HepG2 (cell line): ENCODE data around the gene TTYH2. TPM values are rescaled to one million over a fixed set of nuclear protein-coding genes. Genes with fewer than 3 reads are reported as not detected.

ENCODE experiments used
- ATAC-seq: fragments of 200-7000 bp; cut with Tn5 transposase; 3 replicates; pipeline ENCODE4 v1.9.1; 2020; ENCODE audit warnings: mild to moderate bottlenecking, moderate library complexity
- BruUV-seq: library from RNA; stranded (reverse); fragments of 400-500 nt; replicated peaks from 2 replicates; lab custom pipeline; 2021; lab: Mats Ljungman, UMichigan
- CTCF ChIA-PET: fragments of 300-600 bp; formaldehyde crosslinking; extraction: SDS; loops from one replicate; lab custom pipeline; 2021; ENCODE audit warnings: low total read pairs, inconsistent platforms, low intra/inter-chr PET ratio; lab: Yijun Ruan, JAX
- POLR2A ChIA-PET: fragments of 350-600 bp; sonication (Branson Sonifier 250); formaldehyde crosslinking; loops from one replicate; lab custom pipeline; 2020; ENCODE audit warnings: antibody characterized with exemption, inconsistent platforms; lab: Yijun Ruan, JAX
- DNase-seq: peaks from one replicate; pipeline ENCODE4 v3.0.0-alpha.2; 2015; ENCODE audit warnings: low spot score
- FAIRE-seq: peaks from 3 replicates; lab custom pipeline; 2011; peaks lifted over from hg19 to GRCh38; lab: Jason Lieb, UNC
- H2AFZ ChIP-seq: one replicate; pipeline ENCODE4 v1.6.1; 2011; ENCODE audit warnings: low read length, inconsistent platforms
- H3K27ac ChIP-seq: fragments of 300-600 bp; 3 replicates; pipeline ENCODE4 v1.8.0; 2011; ENCODE audit warnings: mixed run types, mild to moderate bottlenecking, mixed read lengths, low read length, inconsistent platforms; ENCODE audit not compliant: insufficient read depth; ENCODE audit errors: extremely low read length
- H3K27me3 ChIP-seq, 2 experiments: fragments of 200-600 bp in 1 of 2; 2 replicates in 1 of 2; 3 replicates in 1 of 2; pipeline versions ENCODE4 v1.6.0 to v1.8.0; 2011; ENCODE audit warnings: low read length in 2 of 2, mild to moderate bottlenecking in 2 of 2, moderate library complexity in 2 of 2, inconsistent platforms in 1 of 2; ENCODE audit not compliant: insufficient read depth in 2 of 2, control insufficient read depth in 1 of 2
- H3K36me3 ChIP-seq, 2 experiments: fragments of 200-600 bp in 1 of 2; replicated peaks in 1 of 2; 2 replicates in 1 of 2; 3 replicates in 1 of 2; pipeline versions ENCODE4 v1.5.1 to v1.8.0; 2011; ENCODE audit warnings: low read length in 2 of 2, inconsistent platforms in 1 of 2; ENCODE audit not compliant: insufficient read depth in 2 of 2, control insufficient read depth in 1 of 2
- H3K4me1 ChIP-seq: 2 replicates; pipeline ENCODE4 v1.5.1; 2012; ENCODE audit warnings: low read length, inconsistent platforms; ENCODE audit not compliant: insufficient read depth
- H3K4me2 ChIP-seq: 2 replicates; pipeline ENCODE4 v1.6.0; 2011; ENCODE audit warnings: low read depth, low read length, inconsistent platforms
- H3K4me3 ChIP-seq, 3 experiments: fragments of 200-600 bp in 1 of 3; sonication (generic), shearing (Covaris generic) in 1 of 3; replicated peaks in 1 of 3; 2 replicates each; pipeline ENCODE4 v1.5.1; 2011 to 2016; ENCODE audit warnings: low read length in 3 of 3, inconsistent platforms in 2 of 3, low read depth in 2 of 3, mild to moderate bottlenecking in 2 of 3, control low read depth in 1 of 3, mixed read lengths in 1 of 3; ENCODE audit not compliant: insufficient read depth in 1 of 3
- H3K79me2 ChIP-seq: one replicate; pipeline ENCODE4 v1.6.1; 2011; ENCODE audit warnings: low read length, inconsistent platforms; ENCODE audit not compliant: insufficient read depth
- H3K9ac ChIP-seq: 2 replicates; pipeline ENCODE4 v1.6.0; 2011; ENCODE audit warnings: mild to moderate bottlenecking, low read depth, low read length, inconsistent platforms; ENCODE audit not compliant: insufficient read depth
- H3K9me3 ChIP-seq: 2 replicates; pipeline ENCODE4 v1.5.1; 2012; ENCODE audit warnings: mild to moderate bottlenecking, low read length
- H4K20me1 ChIP-seq: 2 replicates; pipeline ENCODE4 v1.6.0; 2011; ENCODE audit warnings: inconsistent platforms, mild to moderate bottlenecking, low read length, moderate library complexity; ENCODE audit not compliant: insufficient read depth
- CREB1 ChIP-seq, 2 experiments: fragments of 450-650 bp in 1 of 2; IDR thresholded peaks; 2 replicates each; pipeline ENCODE4 v1.6.1; 2016 to 2017; ENCODE audit warnings: control low read depth in 1 of 2, mild to moderate bottlenecking in 1 of 2, missing compliant biosample characterization in 1 of 2, missing genetic modification characterization in 1 of 2
- MYNN ChIP-seq: sonication (generic); formaldehyde crosslinking; IDR thresholded peaks from 2 replicates; pipeline ENCODE4 v1.4.0; 2020; ENCODE audit warnings: mild to moderate bottlenecking, low read depth, missing genetic modification reagents
- RAD21 ChIP-seq: fragments of 450-650 bp; formaldehyde crosslinking; IDR thresholded peaks from 2 replicates; pipeline ENCODE4 v1.5.0; 2020; ENCODE audit warnings: mild to moderate bottlenecking
- SMC3 ChIP-seq: IDR thresholded peaks from 2 replicates; pipeline ENCODE4 v1.6.1; 2011; ENCODE audit warnings: low read length, improper control_type of control experiment
- STAG1 ChIP-seq: sonication (generic); formaldehyde crosslinking; IDR thresholded peaks from 2 replicates; pipeline ENCODE4 v1.4.0; 2020; ENCODE audit warnings: missing genetic modification reagents
- XRCC5 ChIP-seq: fragments of 200-400 bp; formaldehyde crosslinking; optimal IDR thresholded peaks from 2 replicates; pipeline ENCODE3; 2017; ENCODE audit warnings: mild to moderate bottlenecking, low read length
- ZNF235 ChIP-seq: sonication (generic); formaldehyde crosslinking; IDR thresholded peaks from 2 replicates; pipeline ENCODE4 v1.8.1; 2023; ENCODE audit warnings: mild to moderate bottlenecking, missing genetic modification reagents, borderline replicate concordance
- ZNF501 ChIP-seq: sonication (generic); formaldehyde crosslinking; IDR thresholded peaks from 2 replicates; pipeline ENCODE4 v1.5.1; 2020; ENCODE audit warnings: mild to moderate bottlenecking, moderate library complexity, missing genetic modification reagents
- ZNF629 ChIP-seq: sonication (generic); formaldehyde crosslinking; conservative IDR thresholded peaks from 2 replicates; pipeline ENCODE4 v1.5.0; 2020; ENCODE audit warnings: missing genetic modification reagents
- WGBS: methylation state at CpG from one replicate; pipeline ENCODE4 v1.1.6; 2017; ENCODE audit warnings: low lambda C conversion rate; 5-methylcytosine and 5-hydroxymethylcytosine counted together
- in situ Hi-C: cut with HindIII; loops from 2 replicates; pipeline ENCODE4 v1.10.0; 2017; ENCODE audit warnings: low pct_unique_long_range_greater_than_20kb; ENCODE audit not compliant: extremely low pct_ligation_motif_present
- intact Hi-C: fragments of 100-400 bp; cut with micrococcal nuclease; formaldehyde crosslinking; loops from one replicate; pipeline ENCODE4 v1.10.0; 2022; ENCODE audit not compliant: unreplicated experiment
- polyA plus RNA-seq, 8 experiments: library from polyadenylated mRNA; depleted of rRNA in 3 of 8; stranded (reverse) in 7 of 8; unstranded in 1 of 8; fragments of >200 nt; fragmentation: Illumina TruSeq in 4 of 8; extraction: Trizol in 4 of 8; gene quantifications; 2 replicates each; pipeline versions ENCODE4 v1.2.1 to v1.2.3, GENCODE V29; 2011 to 2016; ENCODE audit warnings: low read depth in 4 of 8, missing spikeins in 1 of 8, mixed read lengths in 1 of 8; ENCODE audit not compliant: insufficient read depth in 1 of 8
- total RNA-seq, 5 experiments: library from RNA; depleted of rRNA; stranded (reverse); fragments of >200 nt; fragmentation: Illumina TruSeq; extraction: Trizol; gene quantifications; 2 replicates each; pipeline ENCODE4 v1.2.3, GENCODE V29; 2016; ENCODE audit warnings: low read depth in 1 of 5
- TF ChIP-seq, protein P1 (sequence below): sonication (generic); formaldehyde crosslinking; IDR thresholded peaks from 2 replicates; pipeline ENCODE4 v1.8.0; 2022; ENCODE audit warnings: missing genetic modification reagents, low read depth, mild to moderate bottlenecking, borderline replicate concordance
- TF ChIP-seq, protein P2 (sequence below): IDR thresholded peaks from 2 replicates; pipeline ENCODE4 v1.6.1; 2016; ENCODE audit warnings: low read depth, control low read depth
- TF ChIP-seq, protein P3 (sequence below), 2 experiments: fragments of 450-650 bp in 1 of 2; sonication (generic) in 1 of 2; formaldehyde crosslinking in 1 of 2; IDR thresholded peaks; 2 replicates each; pipeline versions ENCODE4 v1.6.1 to v1.8.0; 2016 to 2022; ENCODE audit warnings: antibody characterized with exemption in 1 of 2, mild to moderate bottlenecking in 1 of 2, missing genetic modification reagents in 1 of 2

TTYH2 gene
- total and polyA plus RNA-seq, 2 of the 13 experiments (the other 11 are each of a cell fraction or from before 2014, with no cell fraction given), result 0.77 to 0.96 TPM

DNA sequence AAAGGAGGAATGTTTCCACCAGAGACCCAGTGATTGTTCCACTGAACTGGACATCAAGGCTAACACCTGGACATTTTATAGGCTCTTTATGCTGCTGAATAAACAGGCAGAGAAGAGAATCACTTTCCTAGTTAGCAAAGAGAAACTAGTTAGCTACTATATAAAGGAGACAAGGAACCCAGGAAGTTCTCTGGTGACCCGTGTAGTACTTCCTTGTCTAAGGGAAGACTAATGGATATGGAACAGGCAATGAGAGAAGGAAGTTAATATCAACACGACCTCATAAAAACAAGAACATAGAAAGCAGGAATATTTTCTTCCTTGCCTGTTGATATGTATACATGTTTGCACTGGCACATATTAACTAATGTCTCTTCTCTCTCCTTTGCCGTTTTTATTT, 40.7 kb upstream of the TTYH2 start (continued):
- TF ChIP-seq, protein P1, sequence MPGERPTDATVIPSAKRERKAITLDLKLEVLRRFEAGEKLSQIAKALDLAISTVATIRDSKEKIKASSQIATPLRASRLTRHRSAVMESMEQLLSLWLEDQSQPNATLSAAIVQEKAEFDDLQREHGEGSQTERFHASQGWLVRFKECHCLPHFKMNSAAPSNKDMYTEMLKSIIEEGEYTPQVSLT (CRISPR knock-in tag), result no peak
- TF ChIP-seq CREB1 (IDR thresholded peaks at IDR 0.05), result no peak
- no peak for TF ChIP-seq CREB1 (CRISPR knock-in tag; IDR thresholded peaks at IDR 0.05)
- TF ChIP-seq, protein P2, sequence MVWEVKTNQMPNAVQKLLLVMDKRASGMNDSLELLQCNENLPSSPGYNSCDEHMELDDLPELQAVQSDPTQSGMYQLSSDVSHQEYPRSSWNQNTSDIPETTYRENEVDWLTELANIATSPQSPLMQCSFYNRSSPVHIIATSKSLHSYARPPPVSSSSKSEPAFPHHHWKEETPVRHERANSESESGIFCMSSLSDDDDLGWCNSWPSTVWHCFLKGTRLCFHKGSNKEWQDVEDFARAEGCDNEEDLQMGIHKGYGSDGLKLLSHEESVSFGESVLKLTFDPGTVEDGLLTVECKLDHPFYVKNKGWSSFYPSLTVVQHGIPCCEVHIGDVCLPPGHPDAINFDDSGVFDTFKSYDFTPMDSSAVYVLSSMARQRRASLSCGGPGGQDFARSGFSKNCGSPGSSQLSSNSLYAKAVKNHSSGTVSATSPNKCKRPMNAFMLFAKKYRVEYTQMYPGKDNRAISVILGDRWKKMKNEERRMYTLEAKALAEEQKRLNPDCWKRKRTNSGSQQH (CRISPR knock-in tag), result no peak
- TF ChIP-seq MYNN, result no peak

DNA sequence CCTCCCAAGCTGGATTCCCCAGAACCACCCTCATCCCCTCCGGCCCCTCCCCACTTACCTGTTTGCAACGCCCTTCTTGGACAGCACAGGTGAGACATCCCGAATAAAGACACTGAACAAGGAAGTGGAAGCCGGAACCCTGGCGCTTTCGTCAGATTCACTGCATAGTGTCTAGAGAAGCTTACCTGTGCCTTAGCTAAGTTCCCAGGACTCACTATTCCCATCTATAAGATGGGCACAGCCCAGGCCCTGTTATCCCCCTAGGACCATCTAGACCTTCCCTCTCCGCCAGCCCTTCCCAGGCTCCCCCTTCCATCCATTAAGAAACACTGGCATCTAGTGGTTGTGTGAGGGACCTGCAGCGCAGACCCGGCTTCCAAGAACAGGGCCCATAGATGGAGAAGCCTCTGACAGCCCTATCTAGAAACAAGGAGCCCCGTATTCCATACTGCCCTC, 36.8 kb upstream of the TTYH2 start:
- no peak overlapping the region for H2AFZ ChIP-seq
- no peaks in the 10 kb centered on the region for H3K4me1 ChIP-seq
- H3K79me2 ChIP-seq, result no peaks in the 10 kb centered on the region
- H3K4me3 ChIP-seq, result no peak overlapping the region
- in situ Hi-C loops, result no loop called here
- POLR2A ChIA-PET, result no interaction called here
- no peak overlapping the region for H3K9ac ChIP-seq
- ATAC-seq (peak; percentile 94), DNase-seq (peak; percentile 60), FAIRE-seq (peak; percentile 77)
- H3K4me2 ChIP-seq, result no peak overlapping the region
- H3K27ac ChIP-seq, result no peak overlapping the region
- no peaks in the 10 kb centered on the region for H3K9me3 ChIP-seq
- CTCF ChIA-PET, result interaction anchor here (1.4 to 1.6 kb wide), 3 partner anchors 23 to 747 kb away, joined by 3 to 9 read pairs (median 7); no protein-coding TSS in a partner anchor
- intact Hi-C loops, result loop anchor here (1.0 to 2.0 kb wide), 2 partner anchors 86 to 748 kb away; no protein-coding TSS in a partner anchor
- H3K27me3 ChIP-seq, result peaks cover 7 to 41% of the 10 kb centered on the region in 2 experiments; a peak in 4 of 5 replicates
- no peaks in the 10 kb centered on the region for H3K36me3 ChIP-seq
- WGBS, result 35% methylated on average over 10 of the region's 10 CpGs
- H4K20me1 ChIP-seq, result no peaks in the 10 kb centered on the region
- BruUV-seq, result no TSS peak
- 0 out of 2 replicates have a peak, but pooled peaks have one; percentile 37 for TF ChIP-seq ZNF501
- peak; percentile 87 for TF ChIP-seq SMC3
- peak; percentile 56 for TF ChIP-seq XRCC5
- TF ChIP-seq, protein P3, sequence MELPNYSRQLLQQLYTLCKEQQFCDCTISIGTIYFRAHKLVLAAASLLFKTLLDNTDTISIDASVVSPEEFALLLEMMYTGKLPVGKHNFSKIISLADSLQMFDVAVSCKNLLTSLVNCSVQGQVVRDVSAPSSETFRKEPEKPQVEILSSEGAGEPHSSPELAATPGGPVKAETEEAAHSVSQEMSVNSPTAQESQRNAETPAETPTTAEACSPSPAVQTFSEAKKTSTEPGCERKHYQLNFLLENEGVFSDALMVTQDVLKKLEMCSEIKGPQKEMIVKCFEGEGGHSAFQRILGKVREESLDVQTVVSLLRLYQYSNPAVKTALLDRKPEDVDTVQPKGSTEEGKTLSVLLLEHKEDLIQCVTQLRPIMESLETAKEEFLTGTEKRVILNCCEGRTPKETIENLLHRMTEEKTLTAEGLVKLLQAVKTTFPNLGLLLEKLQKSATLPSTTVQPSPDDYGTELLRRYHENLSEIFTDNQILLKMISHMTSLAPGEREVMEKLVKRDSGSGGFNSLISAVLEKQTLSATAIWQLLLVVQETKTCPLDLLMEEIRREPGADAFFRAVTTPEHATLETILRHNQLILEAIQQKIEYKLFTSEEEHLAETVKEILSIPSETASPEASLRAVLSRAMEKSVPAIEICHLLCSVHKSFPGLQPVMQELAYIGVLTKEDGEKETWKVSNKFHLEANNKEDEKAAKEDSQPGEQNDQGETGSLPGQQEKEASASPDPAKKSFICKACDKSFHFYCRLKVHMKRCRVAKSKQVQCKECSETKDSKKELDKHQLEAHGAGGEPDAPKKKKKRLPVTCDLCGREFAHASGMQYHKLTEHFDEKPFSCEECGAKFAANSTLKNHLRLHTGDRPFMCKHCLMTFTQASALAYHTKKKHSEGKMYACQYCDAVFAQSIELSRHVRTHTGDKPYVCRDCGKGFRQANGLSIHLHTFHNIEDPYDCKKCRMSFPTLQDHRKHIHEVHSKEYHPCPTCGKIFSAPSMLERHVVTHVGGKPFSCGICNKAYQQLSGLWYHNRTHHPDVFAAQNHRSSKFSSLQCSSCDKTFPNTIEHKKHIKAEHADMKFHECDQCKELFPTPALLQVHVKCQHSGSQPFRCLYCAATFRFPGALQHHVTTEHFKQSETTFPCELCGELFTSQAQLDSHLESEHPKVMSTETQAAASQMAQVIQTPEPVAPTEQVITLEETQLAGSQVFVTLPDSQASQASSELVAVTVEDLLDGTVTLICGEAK (IDR thresholded peaks at IDR 0.05), result no peak
- TF ChIP-seq, protein P3 (CRISPR knock-in tag; IDR thresholded peaks at IDR 0.05), result no peak
- TF ChIP-seq ZNF629 (CRISPR knock-in tag), result peak; percentile 77
- TF ChIP-seq RAD21 (CRISPR knock-in tag), result peak; percentile 70
- TF ChIP-seq ZNF235 (CRISPR knock-in tag), result no peak
- peak; percentile 88 for TF ChIP-seq STAG1
